Measurements from ENCODE around the gene GPR146.

Gene GPR146

DNA sequence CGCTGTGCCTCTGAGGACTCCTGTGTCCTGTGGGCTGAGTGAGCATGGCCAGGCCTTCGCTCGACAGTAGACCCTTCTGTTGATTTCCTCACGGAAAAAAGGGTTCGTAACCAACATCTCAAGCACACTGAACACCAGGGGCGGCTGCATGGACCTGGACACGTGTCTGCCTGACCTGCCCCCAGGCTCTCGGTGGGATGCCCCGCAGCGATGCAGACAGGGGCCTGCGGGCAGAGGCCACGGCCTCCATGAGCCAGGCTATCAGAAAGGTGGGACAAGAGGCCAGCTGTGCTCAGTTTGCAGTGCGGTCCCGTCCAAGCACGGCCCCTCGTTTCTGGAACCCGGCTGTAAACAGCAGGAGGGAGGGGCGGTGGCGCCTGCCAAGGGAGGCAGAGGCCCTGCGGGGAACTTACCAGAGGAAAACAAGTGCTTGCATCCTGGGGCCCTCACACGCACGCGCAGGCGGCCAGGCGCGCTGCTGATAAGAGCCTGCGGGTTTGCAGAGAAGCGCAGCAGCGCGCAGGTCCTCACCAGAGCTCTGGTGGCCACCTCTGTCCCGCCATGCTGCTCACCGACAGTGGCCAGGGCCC is 10.6 kb downstream of the GPR146 start:
- Histone ChIP-seq H3K36me3 (ENCODE audit: control insufficient read depth, insufficient read depth, low read length) (no peaks in the 10 kb centered on the region), H3K4me1 (ENCODE audit: control insufficient read depth, insufficient read depth, low read length) (peaks cover 23% of the 10 kb centered on the region), H3K27me3 (ENCODE audit: control insufficient read depth, insufficient read depth, low read length) (no peaks in the 10 kb centered on the region), H3K9me3 (ENCODE audit: control insufficient read depth, low read length) (no peaks in the 10 kb centered on the region), H3K4me3 (ENCODE audit: low read length) (no peak overlapping the region), H3K9ac (ENCODE audit: low read length) (no peak overlapping the region)

DNA sequence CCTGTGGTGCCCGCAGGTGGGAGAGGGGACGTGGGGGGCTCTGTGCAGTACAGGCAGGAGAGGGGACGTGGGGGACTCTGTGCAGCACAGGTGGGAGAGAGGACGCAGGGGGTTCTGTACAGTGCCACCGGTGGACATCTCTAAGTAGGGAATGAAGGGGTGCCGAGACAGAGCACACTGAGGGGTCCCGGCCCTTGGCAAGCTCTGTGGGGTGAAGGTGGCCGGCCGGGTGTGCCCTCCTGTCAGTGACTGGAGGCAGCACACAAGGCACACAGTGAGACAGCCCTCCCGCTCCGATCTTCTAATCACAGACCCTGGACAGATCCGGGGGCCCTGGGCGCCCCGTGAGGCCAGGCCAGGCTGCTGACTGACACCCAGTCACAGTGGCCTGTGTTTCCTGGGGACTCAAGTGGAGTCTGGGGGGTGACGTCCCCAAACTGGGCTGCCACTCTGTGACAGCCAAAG is 11.2 kb downstream of the GPR146 start:
- no peaks in the 10 kb centered on the region for H3K27me3 ChIP-seq (ENCODE audit: control insufficient read depth, insufficient read depth, low read length)
- peaks cover 29% of the 10 kb centered on the region for H3K4me1 ChIP-seq (ENCODE audit: control insufficient read depth, insufficient read depth, low read length)
- no peak overlapping the region for H3K4me3 ChIP-seq (ENCODE audit: low read length)
- H3K9me3 ChIP-seq (ENCODE audit: control insufficient read depth, low read length), result no peaks in the 10 kb centered on the region
- no peak overlapping the region for H3K9ac ChIP-seq (ENCODE audit: low read length)
- H3K36me3 ChIP-seq (ENCODE audit: control insufficient read depth, insufficient read depth, low read length), result no peaks in the 10 kb centered on the region

DNA sequence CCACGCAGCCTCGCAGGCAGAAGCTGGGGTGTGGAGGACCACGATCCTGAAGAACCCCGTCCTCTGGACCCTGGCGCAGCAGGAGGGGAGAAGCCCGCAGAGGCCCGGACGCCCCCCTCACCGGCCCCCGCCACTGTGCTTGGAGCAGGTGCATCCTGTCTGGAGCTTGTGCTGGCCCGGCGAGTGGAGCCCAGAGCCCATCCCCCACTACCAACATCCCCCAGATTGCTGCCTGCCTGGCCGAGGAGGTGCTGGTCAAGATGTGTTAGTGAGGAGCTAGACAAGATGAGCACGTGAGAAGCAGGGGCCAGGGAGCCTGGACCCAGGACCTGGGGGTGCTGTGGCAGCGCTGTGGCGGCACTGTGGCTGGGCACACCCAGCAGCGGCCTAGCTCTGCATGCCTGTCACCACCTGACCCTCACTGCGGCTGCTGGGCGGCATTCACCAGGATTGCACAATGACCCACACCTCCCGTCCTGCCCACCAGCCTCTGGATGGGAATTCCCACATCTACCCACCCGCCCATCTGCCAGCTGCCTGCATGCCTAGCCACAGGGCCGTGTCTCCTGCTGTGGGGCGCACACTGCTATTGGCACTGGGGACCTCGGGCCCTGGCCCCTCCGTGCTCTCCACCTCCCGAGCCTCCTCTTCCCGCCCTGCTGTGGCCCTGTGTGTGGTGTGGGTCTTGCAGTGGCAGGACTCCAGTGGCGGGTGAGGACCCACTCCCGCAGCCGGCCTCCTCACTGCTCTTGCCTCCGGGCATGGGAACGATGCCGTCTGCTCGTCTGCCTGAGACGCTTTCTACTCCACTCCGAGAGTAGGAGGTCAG is 11.8 kb downstream of the GPR146 start:
- Histone ChIP-seq H3K9me3 (ENCODE audit: control insufficient read depth, low read length) (no peaks in the 10 kb centered on the region), H3K4me1 (ENCODE audit: control insufficient read depth, insufficient read depth, low read length) (peaks cover 36% of the 10 kb centered on the region), H3K36me3 (ENCODE audit: control insufficient read depth, insufficient read depth, low read length) (no peaks in the 10 kb centered on the region), H3K9ac (ENCODE audit: low read length) (no peak overlapping the region), H3K27me3 (ENCODE audit: control insufficient read depth, insufficient read depth, low read length) (no peaks in the 10 kb centered on the region), H3K4me3 (ENCODE audit: low read length) (no peak overlapping the region)

DNA sequence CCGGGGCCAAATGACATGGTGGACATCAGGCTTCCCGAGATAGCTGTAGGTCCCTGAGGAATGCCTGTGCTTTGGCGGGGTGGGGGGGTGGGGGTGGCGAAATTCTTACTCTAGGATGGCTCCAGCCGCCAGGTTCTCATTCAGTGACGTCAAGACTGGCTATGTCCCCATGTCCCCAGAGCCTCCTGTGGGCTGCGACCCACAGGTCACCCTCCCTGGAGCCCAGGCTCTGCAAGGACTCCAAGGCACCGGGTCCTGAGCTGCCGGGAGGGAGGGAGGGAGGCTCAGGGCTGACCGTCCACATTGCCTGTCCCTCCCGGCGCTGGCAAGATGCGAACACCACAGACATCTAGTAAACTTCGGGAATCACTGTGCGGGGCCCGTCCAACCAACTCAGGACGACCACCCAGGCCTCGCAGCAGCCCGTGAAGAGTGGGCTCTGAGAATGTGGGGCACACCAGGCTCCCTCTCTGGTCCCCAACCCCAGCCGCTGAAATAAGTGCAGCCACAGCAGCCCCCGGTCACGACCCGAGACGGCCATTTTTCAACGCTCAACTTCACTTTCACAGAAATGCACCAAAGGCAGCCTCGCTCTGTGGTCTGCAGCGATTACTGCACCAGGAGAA is 12.6 kb downstream of the GPR146 start:
- no peak overlapping the region for H3K9ac ChIP-seq (ENCODE audit: low read length)
- H3K4me3 ChIP-seq (ENCODE audit: low read length), result no peak overlapping the region
- no peaks in the 10 kb centered on the region for H3K9me3 ChIP-seq (ENCODE audit: control insufficient read depth, low read length)
- peaks cover 37% of the 10 kb centered on the region for H3K4me1 ChIP-seq (ENCODE audit: control insufficient read depth, insufficient read depth, low read length)
- no peaks in the 10 kb centered on the region for H3K27me3 ChIP-seq (ENCODE audit: control insufficient read depth, insufficient read depth, low read length)
- no peaks in the 10 kb centered on the region for H3K36me3 ChIP-seq (ENCODE audit: control insufficient read depth, insufficient read depth, low read length)

DNA sequence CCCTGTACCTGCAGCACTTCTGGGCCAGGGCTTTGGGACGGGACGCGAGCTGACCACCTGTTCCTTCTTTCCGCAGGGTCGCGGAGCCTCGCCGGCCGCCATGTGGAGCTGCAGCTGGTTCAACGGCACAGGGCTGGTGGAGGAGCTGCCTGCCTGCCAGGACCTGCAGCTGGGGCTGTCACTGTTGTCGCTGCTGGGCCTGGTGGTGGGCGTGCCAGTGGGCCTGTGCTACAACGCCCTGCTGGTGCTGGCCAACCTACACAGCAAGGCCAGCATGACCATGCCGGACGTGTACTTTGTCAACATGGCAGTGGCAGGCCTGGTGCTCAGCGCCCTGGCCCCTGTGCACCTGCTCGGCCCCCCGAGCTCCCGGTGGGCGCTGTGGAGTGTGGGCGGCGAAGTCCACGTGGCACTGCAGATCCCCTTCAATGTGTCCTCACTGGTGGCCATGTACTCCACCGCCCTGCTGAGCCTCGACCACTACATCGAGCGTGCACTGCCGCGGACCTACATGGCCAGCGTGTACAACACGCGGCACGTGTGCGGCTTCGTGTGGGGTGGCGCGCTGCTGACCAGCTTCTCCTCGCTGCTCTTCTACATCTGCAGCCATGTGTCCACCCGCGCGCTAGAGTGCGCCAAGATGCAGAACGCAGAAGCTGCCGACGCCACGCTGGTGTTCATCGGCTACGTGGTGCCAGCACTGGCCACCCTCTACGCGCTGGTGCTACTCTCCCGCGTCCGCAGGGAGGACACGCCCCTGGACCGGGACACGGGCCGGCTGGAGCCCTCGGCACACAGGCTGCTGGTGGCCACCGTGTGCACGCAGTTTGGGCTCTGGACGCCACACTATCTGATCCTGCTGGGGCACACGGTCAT is 13.3 kb downstream of the GPR146 start:
- H3K36me3 ChIP-seq (ENCODE audit: control insufficient read depth, insufficient read depth, low read length), result no peaks in the 10 kb centered on the region
- no peak overlapping the region for H3K9ac ChIP-seq (ENCODE audit: low read length)
- H3K4me1 ChIP-seq (ENCODE audit: control insufficient read depth, insufficient read depth, low read length), result peaks cover 37% of the 10 kb centered on the region
- no peaks in the 10 kb centered on the region for H3K27me3 ChIP-seq (ENCODE audit: control insufficient read depth, insufficient read depth, low read length)
- H3K4me3 ChIP-seq (ENCODE audit: low read length), result no peak overlapping the region
- no peaks in the 10 kb centered on the region for H3K9me3 ChIP-seq (ENCODE audit: control insufficient read depth, low read length)

DNA sequence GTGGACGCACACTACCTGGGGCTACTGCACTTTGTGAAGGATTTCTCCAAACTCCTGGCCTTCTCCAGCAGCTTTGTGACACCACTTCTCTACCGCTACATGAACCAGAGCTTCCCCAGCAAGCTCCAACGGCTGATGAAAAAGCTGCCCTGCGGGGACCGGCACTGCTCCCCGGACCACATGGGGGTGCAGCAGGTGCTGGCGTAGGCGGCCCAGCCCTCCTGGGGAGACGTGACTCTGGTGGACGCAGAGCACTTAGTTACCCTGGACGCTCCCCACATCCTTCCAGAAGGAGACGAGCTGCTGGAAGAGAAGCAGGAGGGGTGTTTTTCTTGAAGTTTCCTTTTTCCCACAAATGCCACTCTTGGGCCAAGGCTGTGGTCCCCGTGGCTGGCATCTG is 14.0 kb downstream of the GPR146 start:
- Histone ChIP-seq H3K9ac (ENCODE audit: low read length) (no peak overlapping the region), H3K9me3 (ENCODE audit: control insufficient read depth, low read length) (no peaks in the 10 kb centered on the region), H3K36me3 (ENCODE audit: control insufficient read depth, insufficient read depth, low read length) (no peaks in the 10 kb centered on the region), H3K4me1 (ENCODE audit: control insufficient read depth, insufficient read depth, low read length) (peaks cover 37% of the 10 kb centered on the region), H3K4me3 (ENCODE audit: low read length) (no peak overlapping the region), H3K27me3 (ENCODE audit: control insufficient read depth, insufficient read depth, low read length) (no peaks in the 10 kb centered on the region)

DNA sequence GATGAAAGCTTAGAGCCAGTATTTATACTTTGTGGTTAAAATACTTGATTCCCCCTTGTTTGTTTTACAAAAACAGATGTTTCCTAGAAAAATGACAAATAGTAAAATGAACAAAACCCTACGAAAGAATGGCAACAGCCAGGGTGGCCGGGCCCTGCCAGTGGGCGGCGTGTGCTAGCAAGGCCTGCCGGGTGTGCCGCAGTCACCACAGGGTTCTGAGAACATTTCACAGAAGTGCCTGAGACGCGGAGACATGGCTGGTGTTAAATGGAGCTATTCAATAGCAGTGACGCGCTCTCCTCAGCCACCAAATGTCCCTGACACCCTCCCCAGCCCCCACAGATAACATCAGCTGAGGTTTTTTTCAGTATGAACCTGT is 14.5 kb downstream of the GPR146 start:
- H3K27me3 ChIP-seq (ENCODE audit: control insufficient read depth, insufficient read depth, low read length), result no peaks in the 10 kb centered on the region
- H3K9ac ChIP-seq (ENCODE audit: low read length), result no peak overlapping the region
- H3K9me3 ChIP-seq (ENCODE audit: control insufficient read depth, low read length), result no peaks in the 10 kb centered on the region
- peaks cover 37% of the 10 kb centered on the region for H3K4me1 ChIP-seq (ENCODE audit: control insufficient read depth, insufficient read depth, low read length)
- H3K4me3 ChIP-seq (ENCODE audit: low read length), result no peak overlapping the region
- no peaks in the 10 kb centered on the region for H3K36me3 ChIP-seq (ENCODE audit: control insufficient read depth, insufficient read depth, low read length)

DNA sequence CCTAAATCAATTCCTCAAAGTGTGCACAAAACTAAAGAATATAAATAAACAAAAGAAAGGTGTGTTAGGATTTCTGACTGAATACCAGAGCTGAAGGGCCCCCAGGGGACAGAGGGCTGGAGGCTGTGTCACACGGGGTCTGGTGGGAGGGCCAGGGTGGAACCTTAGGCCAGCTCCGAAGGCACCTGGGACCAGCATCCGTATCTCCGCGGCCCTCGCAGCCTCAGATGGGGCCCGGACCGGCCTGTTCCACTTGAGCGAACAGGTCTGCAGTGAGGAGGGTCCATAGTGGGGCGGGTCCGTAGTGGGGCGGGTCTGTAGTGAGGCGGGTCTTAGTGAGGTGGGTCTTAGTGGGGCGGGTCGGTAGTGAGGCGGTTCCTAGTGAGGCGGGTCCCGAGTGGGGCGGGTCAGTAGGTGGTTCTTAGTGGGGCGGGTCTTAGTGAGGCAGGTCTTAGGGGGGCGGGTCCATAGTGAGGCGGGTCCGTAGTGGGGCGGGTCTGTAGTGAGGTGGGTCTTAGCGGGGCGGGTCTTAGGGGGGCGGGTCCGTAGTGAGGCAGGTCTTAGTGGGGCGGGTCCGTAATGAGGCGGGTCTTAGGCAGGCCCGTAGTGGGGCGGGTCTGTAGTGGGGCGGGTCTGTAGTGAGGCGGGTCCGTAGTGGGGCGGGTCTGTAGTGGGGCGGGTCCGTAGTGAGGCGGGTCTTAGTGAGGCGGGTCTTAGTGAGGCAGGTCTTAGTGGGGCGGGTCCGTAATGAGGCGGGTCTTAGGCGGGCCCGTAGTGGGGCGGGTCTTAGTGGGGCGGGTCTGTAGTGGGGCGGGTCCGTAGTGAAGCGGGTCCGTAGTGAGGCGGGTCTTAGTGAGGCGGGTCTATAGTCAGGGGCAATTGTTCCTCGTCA is 15.1 kb downstream of the GPR146 start:
- Histone ChIP-seq H3K4me1 (ENCODE audit: control insufficient read depth, insufficient read depth, low read length) (peaks cover 34% of the 10 kb centered on the region), H3K4me3 (ENCODE audit: low read length) (no peak overlapping the region), H3K9ac (ENCODE audit: low read length) (no peak overlapping the region), H3K36me3 (ENCODE audit: control insufficient read depth, insufficient read depth, low read length) (no peaks in the 10 kb centered on the region), H3K9me3 (ENCODE audit: control insufficient read depth, low read length) (no peaks in the 10 kb centered on the region), H3K27me3 (ENCODE audit: control insufficient read depth, insufficient read depth, low read length) (no peaks in the 10 kb centered on the region)

DNA sequence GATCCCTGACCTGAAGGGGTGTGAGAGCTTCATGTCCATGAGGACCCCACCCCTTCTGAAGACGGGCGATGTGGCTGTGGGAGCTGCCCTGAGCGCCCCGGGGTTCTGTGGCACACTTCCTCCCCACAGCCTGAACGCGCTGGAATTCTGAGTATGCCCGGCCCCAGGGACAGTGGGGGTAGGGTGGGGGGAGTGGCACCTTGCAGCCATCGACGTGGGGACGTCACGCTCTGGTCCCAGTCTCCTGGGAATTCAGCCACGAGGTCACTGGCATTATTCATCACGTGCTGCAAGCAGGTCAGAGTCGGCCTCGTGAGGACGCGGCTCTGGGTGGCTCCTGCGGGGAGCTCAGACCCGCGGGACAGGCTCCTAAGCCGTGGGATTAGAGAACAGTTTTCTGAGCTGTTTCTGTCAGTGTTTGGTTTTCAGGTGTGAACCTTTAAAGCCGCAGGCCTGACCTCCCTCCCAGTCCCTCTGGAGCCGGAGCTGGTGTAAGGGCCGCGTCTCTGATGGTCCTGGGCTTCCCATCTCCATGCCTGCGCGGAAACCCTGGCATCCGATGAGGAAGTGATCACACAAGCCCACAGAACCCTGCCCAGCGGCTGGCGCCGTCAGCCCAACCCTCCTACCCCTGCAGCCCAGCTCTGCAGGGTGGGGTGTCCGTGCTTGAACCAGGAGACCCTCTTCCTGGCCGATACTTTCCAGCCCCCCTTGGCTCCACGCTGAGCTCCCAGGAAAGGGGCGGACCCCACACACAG is 16.1 kb downstream of the GPR146 start:
- Histone ChIP-seq H3K4me3 (ENCODE audit: low read length) (no peak overlapping the region), H3K9ac (ENCODE audit: low read length) (no peak overlapping the region)

DNA sequence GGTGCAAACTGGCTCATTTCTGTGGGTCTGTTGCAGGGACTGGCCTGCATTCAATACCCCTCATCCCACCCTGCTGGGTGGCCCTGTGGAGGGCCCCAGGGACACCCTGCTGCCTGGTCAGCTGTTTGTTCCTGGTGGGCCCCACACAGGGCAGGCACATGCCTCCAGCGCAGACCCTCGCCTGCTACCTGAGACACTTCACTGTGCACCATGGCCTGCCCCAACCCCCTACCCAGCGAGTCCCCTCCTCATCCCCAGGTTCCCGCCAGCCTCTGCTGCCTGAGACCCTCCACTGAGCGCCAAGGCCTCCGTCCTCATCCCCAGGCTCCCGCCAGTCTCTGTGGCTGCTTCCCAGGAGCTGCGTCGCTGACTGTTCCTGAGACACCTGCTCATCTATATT is 16.8 kb downstream of the GPR146 start:
- Histone ChIP-seq H3K4me3 (ENCODE audit: low read length) (no peak overlapping the region), H3K9ac (ENCODE audit: low read length) (no peak overlapping the region), H3K36me3 (ENCODE audit: control insufficient read depth, insufficient read depth, low read length) (no peaks in the 10 kb centered on the region), H3K4me1 (ENCODE audit: control insufficient read depth, insufficient read depth, low read length) (peaks cover 27% of the 10 kb centered on the region), H3K27me3 (ENCODE audit: control insufficient read depth, insufficient read depth, low read length) (peaks cover 8% of the 10 kb centered on the region), H3K9me3 (ENCODE audit: control insufficient read depth, low read length) (no peaks in the 10 kb centered on the region)

More for the DNA sequence above, 16.1 kb downstream of the GPR146 start:
- H3K4me1 ChIP-seq (ENCODE audit: control insufficient read depth, insufficient read depth, low read length), result peaks cover 27% of the 10 kb centered on the region
- peaks cover 8% of the 10 kb centered on the region for H3K27me3 ChIP-seq (ENCODE audit: control insufficient read depth, insufficient read depth, low read length)
- H3K36me3 ChIP-seq (ENCODE audit: control insufficient read depth, insufficient read depth, low read length), result no peaks in the 10 kb centered on the region
- no peaks in the 10 kb centered on the region for H3K9me3 ChIP-seq (ENCODE audit: control insufficient read depth, low read length)

Measured in mucosa of stomach (tissue), 1 donor.